HepG2 (cell line): ENCODE data around the gene PFKL. TPM values are rescaled to one million over a fixed set of nuclear protein-coding genes. Genes with fewer than 3 reads are reported as not detected.

Experiments
- ATAC-seq: fragments of 200-7000 bp; cut with Tn5 transposase; 3 replicates; pipeline ENCODE4 v1.9.1; 2020; ENCODE audit warnings: mild to moderate bottlenecking, moderate library complexity
- BruUV-seq: library from RNA; stranded (reverse); fragments of 400-500 nt; replicated peaks from 2 replicates; lab custom pipeline; 2021; lab: Mats Ljungman, UMichigan
- CTCF ChIA-PET: fragments of 300-600 bp; formaldehyde crosslinking; extraction: SDS; loops from one replicate; lab custom pipeline; 2021; ENCODE audit warnings: low total read pairs, inconsistent platforms, low intra/inter-chr PET ratio; lab: Yijun Ruan, JAX
- POLR2A ChIA-PET: fragments of 350-600 bp; sonication (Branson Sonifier 250); formaldehyde crosslinking; loops from one replicate; lab custom pipeline; 2020; ENCODE audit warnings: antibody characterized with exemption, inconsistent platforms; lab: Yijun Ruan, JAX
- DNase-seq: peaks from one replicate; pipeline ENCODE4 v3.0.0-alpha.2; 2015; ENCODE audit warnings: low spot score
- FAIRE-seq: peaks from 3 replicates; lab custom pipeline; 2011; peaks lifted over from hg19 to GRCh38; lab: Jason Lieb, UNC
- H2AFZ ChIP-seq: one replicate; pipeline ENCODE4 v1.6.1; 2011; ENCODE audit warnings: low read length, inconsistent platforms
- H3K27ac ChIP-seq: fragments of 300-600 bp; 3 replicates; pipeline ENCODE4 v1.8.0; 2011; ENCODE audit warnings: mixed run types, mild to moderate bottlenecking, mixed read lengths, low read length, inconsistent platforms; ENCODE audit not compliant: insufficient read depth; ENCODE audit errors: extremely low read length
- H3K27me3 ChIP-seq, 2 experiments: fragments of 200-600 bp in 1 of 2; 2 replicates in 1 of 2; 3 replicates in 1 of 2; pipeline versions ENCODE4 v1.6.0 to v1.8.0; 2011; ENCODE audit warnings: low read length in 2 of 2, mild to moderate bottlenecking in 2 of 2, moderate library complexity in 2 of 2, inconsistent platforms in 1 of 2; ENCODE audit not compliant: insufficient read depth in 2 of 2, control insufficient read depth in 1 of 2
- H3K36me3 ChIP-seq, 2 experiments: fragments of 200-600 bp in 1 of 2; replicated peaks in 1 of 2; 2 replicates in 1 of 2; 3 replicates in 1 of 2; pipeline versions ENCODE4 v1.5.1 to v1.8.0; 2011; ENCODE audit warnings: low read length in 2 of 2, inconsistent platforms in 1 of 2; ENCODE audit not compliant: insufficient read depth in 2 of 2, control insufficient read depth in 1 of 2
- H3K4me1 ChIP-seq: 2 replicates; pipeline ENCODE4 v1.5.1; 2012; ENCODE audit warnings: low read length, inconsistent platforms; ENCODE audit not compliant: insufficient read depth
- H3K4me2 ChIP-seq: 2 replicates; pipeline ENCODE4 v1.6.0; 2011; ENCODE audit warnings: low read depth, low read length, inconsistent platforms
- H3K4me3 ChIP-seq, 3 experiments: fragments of 200-600 bp in 1 of 3; sonication (generic), shearing (Covaris generic) in 1 of 3; replicated peaks in 1 of 3; 2 replicates each; pipeline ENCODE4 v1.5.1; 2011 to 2016; ENCODE audit warnings: low read length in 3 of 3, inconsistent platforms in 2 of 3, low read depth in 2 of 3, mild to moderate bottlenecking in 2 of 3, control low read depth in 1 of 3, mixed read lengths in 1 of 3; ENCODE audit not compliant: insufficient read depth in 1 of 3
- H3K79me2 ChIP-seq: one replicate; pipeline ENCODE4 v1.6.1; 2011; ENCODE audit warnings: low read length, inconsistent platforms; ENCODE audit not compliant: insufficient read depth
- H3K9ac ChIP-seq: 2 replicates; pipeline ENCODE4 v1.6.0; 2011; ENCODE audit warnings: mild to moderate bottlenecking, low read depth, low read length, inconsistent platforms; ENCODE audit not compliant: insufficient read depth
- H3K9me3 ChIP-seq: 2 replicates; pipeline ENCODE4 v1.5.1; 2012; ENCODE audit warnings: mild to moderate bottlenecking, low read length
- H4K20me1 ChIP-seq: 2 replicates; pipeline ENCODE4 v1.6.0; 2011; ENCODE audit warnings: inconsistent platforms, mild to moderate bottlenecking, low read length, moderate library complexity; ENCODE audit not compliant: insufficient read depth
- CHD2 ChIP-seq: IDR thresholded peaks from 2 replicates; pipeline ENCODE4 v1.6.1; 2011; ENCODE audit warnings: low read depth, low read length, improper control_type of control experiment
- FOXC1 ChIP-seq: sonication (generic); formaldehyde crosslinking; IDR thresholded peaks from 2 replicates; pipeline ENCODE4 v1.8.0; 2022; ENCODE audit warnings: mild to moderate bottlenecking, missing genetic modification reagents, borderline replicate concordance
- HNRNPUL1 ChIP-seq: fragments of 200-400 bp; formaldehyde crosslinking; IDR thresholded peaks from 2 replicates; pipeline ENCODE4 v1.6.1; 2017; ENCODE audit warnings: low read depth, mild to moderate bottlenecking, low read length, moderate library complexity
- MTA1 ChIP-seq: sonication (generic); formaldehyde crosslinking; IDR thresholded peaks from 2 replicates; pipeline ENCODE4 v1.4.0; 2020; ENCODE audit warnings: missing genetic modification reagents, mild to moderate bottlenecking, borderline replicate concordance
- NCOR1 ChIP-seq: fragments of 200-600 bp; sonication (generic); IDR thresholded peaks from 2 replicates; pipeline ENCODE4 v1.7.0; 2017; ENCODE audit warnings: antibody characterized with exemption, low read length, borderline replicate concordance
- PHB2 ChIP-seq: fragments of 450-650 bp; IDR thresholded peaks from 2 replicates; pipeline ENCODE4 v1.6.1; 2018; ENCODE audit not compliant: partially characterized antibody
- RFX5 ChIP-seq: IDR thresholded peaks from 2 replicates; pipeline ENCODE4 v1.6.1; 2011; ENCODE audit warnings: low read depth, low read length, improper control_type of control experiment
- TARDBP ChIP-seq: sonication (generic); formaldehyde crosslinking; IDR thresholded peaks from 2 replicates; pipeline ENCODE4 v1.8.0; 2022; ENCODE audit warnings: mild to moderate bottlenecking, missing genetic modification reagents
- ZBTB38 ChIP-seq: sonication (generic); formaldehyde crosslinking; IDR thresholded peaks from 2 replicates; pipeline ENCODE4 v1.5.1; 2020; ENCODE audit warnings: mild to moderate bottlenecking, missing genetic modification reagents
- ZBTB7A ChIP-seq: sonication (generic); formaldehyde crosslinking; IDR thresholded peaks from 2 replicates; pipeline ENCODE4 v1.8.0; 2022; ENCODE audit warnings: mild to moderate bottlenecking, missing genetic modification reagents
- ZNF280B ChIP-seq: sonication (generic); formaldehyde crosslinking; IDR thresholded peaks from 2 replicates; pipeline ENCODE4 v1.5.0; 2020; ENCODE audit warnings: missing genetic modification reagents, mild to moderate bottlenecking, borderline replicate concordance
- ZNF367 ChIP-seq: sonication (generic); formaldehyde crosslinking; IDR thresholded peaks from 2 replicates; pipeline ENCODE4 v1.4.0; 2020; ENCODE audit warnings: missing genetic modification reagents, borderline replicate concordance
- ZNF607 ChIP-seq: sonication (generic); formaldehyde crosslinking; IDR thresholded peaks from 2 replicates; pipeline ENCODE4 v1.5.1; 2020; ENCODE audit warnings: missing genetic modification reagents, mild to moderate bottlenecking, borderline replicate concordance
- WGBS: methylation state at CpG from one replicate; pipeline ENCODE4 v1.1.6; 2017; ENCODE audit warnings: low lambda C conversion rate; 5-methylcytosine and 5-hydroxymethylcytosine counted together
- in situ Hi-C: cut with HindIII; loops from 2 replicates; pipeline ENCODE4 v1.10.0; 2017; ENCODE audit warnings: low pct_unique_long_range_greater_than_20kb; ENCODE audit not compliant: extremely low pct_ligation_motif_present
- intact Hi-C: fragments of 100-400 bp; cut with micrococcal nuclease; formaldehyde crosslinking; loops from one replicate; pipeline ENCODE4 v1.10.0; 2022; ENCODE audit not compliant: unreplicated experiment
- polyA plus RNA-seq, 8 experiments: library from polyadenylated mRNA; depleted of rRNA in 3 of 8; stranded (reverse) in 7 of 8; unstranded in 1 of 8; fragments of >200 nt; fragmentation: Illumina TruSeq in 4 of 8; extraction: Trizol in 4 of 8; gene quantifications; 2 replicates each; pipeline versions ENCODE4 v1.2.1 to v1.2.3, GENCODE V29; 2011 to 2016; ENCODE audit warnings: low read depth in 4 of 8, missing spikeins in 1 of 8, mixed read lengths in 1 of 8; ENCODE audit not compliant: insufficient read depth in 1 of 8
- total RNA-seq, 5 experiments: library from RNA; depleted of rRNA; stranded (reverse); fragments of >200 nt; fragmentation: Illumina TruSeq; extraction: Trizol; gene quantifications; 2 replicates each; pipeline ENCODE4 v1.2.3, GENCODE V29; 2016; ENCODE audit warnings: low read depth in 1 of 5
- TF ChIP-seq, protein P1 (sequence below): sonication (generic); formaldehyde crosslinking; IDR thresholded peaks from 2 replicates; pipeline ENCODE4 v1.8.1; 2023; ENCODE audit warnings: mild to moderate bottlenecking, missing genetic modification reagents
- TF ChIP-seq, protein P2 (sequence below): sonication (generic); formaldehyde crosslinking; IDR thresholded peaks from 2 replicates; pipeline ENCODE4 v1.5.0; 2020; ENCODE audit warnings: mild to moderate bottlenecking, missing genetic modification reagents, moderate library complexity
- TF ChIP-seq, protein P3 (sequence below): sonication (generic); formaldehyde crosslinking; IDR thresholded peaks from 2 replicates; pipeline ENCODE4 v1.4.0; 2020; ENCODE audit warnings: missing genetic modification reagents

PFKL gene
- total and polyA plus RNA-seq, 2 of the 13 experiments (the other 11 are each of a cell fraction or from before 2014, with no cell fraction given) = 92.8 to 106 TPM

DNA sequence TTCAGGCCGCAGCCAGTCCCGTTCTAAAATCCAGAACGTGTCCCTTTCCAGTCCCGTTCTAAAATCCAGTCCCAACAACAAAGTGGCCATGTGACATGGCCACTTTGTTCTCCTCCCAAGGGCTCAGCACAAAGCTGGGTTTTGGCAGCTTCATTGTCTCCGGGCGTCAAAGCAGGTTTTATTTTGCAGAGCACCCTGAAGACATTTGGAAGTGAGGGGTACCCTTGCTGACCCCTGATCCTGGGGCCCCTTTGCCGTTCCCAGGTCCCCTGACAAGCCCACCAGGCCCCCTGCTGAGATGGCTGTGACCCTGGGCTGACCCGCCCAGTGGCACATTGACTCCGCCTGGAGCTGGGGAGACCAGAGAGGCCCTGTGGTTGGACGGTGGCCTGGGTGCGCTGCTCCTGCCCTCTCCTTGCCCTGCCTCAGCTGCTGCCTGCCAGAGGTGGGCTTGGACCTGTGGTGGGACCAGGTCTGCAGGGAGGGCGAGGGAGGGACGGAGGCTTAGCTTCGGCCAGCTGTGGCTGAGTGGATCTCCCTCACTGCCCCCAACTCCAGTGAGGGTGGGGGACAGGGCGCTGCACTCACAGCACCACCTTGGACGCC is 4.3 kb downstream of the PFKL start (continued):
- no peak for TF ChIP-seq RFX5
- TF ChIP-seq ZBTB38 (CRISPR knock-in tag) = 0 out of 2 replicates have a peak, but pooled peaks have one; percentile 9
- 0 out of 2 replicates have a peak, but pooled peaks have one; percentile 20 for TF ChIP-seq ZNF607 (CRISPR knock-in tag)
- TF ChIP-seq ZNF280B (CRISPR knock-in tag) = peak; percentile 8; the same call in 1 of the 2 replicates
- 0 out of 2 replicates have a peak, but pooled peaks have one; percentile 65 for TF ChIP-seq ZBTB7A (CRISPR knock-in tag)
- no peak for TF ChIP-seq CHD2
- TF ChIP-seq PHB2 = no peak
- no peak for TF ChIP-seq HNRNPUL1
- TF ChIP-seq TARDBP (CRISPR knock-in tag) = no peak

DNA sequence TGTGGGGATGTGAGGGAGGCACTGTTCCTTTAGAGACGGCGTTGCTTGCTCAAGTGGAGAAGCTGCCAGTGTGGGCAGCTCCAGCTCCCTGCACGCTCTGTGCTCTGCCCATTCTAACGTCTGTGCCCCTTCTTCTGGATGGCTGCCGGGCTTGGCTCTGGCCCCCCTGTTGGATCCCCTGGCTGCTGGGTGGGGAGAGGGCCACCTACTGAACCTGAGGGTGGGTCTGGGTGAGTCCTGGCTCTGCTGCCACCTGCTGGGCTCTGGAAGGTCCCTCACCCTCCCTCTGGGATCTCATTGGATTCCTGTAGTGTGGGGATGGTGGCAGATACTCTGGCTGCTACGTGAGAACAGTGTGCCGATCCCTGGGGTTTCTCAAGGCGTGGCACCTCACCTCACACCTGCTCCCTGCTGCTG is 5.0 kb downstream of the PFKL start:
- Histone ChIP-seq H3K79me2 (peaks cover 31% of the 10 kb centered on the region), H3K36me3 (peaks cover 5 to 29% of the 10 kb centered on the region in 2 experiments; a peak in 4 of 5 replicates), H3K4me1 (peaks cover 48% of the 10 kb centered on the region), H3K9me3 (no peaks in the 10 kb centered on the region), H3K27me3 (no peaks in the 10 kb centered on the region), H4K20me1 (peaks cover 19% of the 10 kb centered on the region; the same call in 1 of the 2 replicates), H2AFZ (no peak overlapping the region), H3K4me3 (no peak overlapping the region), H3K27ac (peak overlapping the region; percentile 87), H3K9ac (no peak overlapping the region), H3K4me2 (peak overlapping the region; percentile 97)
- WGBS = 68% methylated on average over 3 of the region's 8 CpGs
- intact Hi-C loops (loop anchor here (10.0 kb wide), 1 partner anchor 180 kb away; no protein-coding TSS in a partner anchor), in situ Hi-C loops (loop anchor here (5.0 kb wide), 1 partner anchor 32 kb away; the partner anchor contains the start of gene CFAP410)
- POLR2A ChIA-PET = interaction anchor here (4.1 kb wide), 1 partner anchor 34 kb away, joined by 27 read pairs; the partner anchor contains the start of gene CFAP410
- CTCF ChIA-PET = no interaction called here
- ATAC-seq (peak; percentile 30), DNase-seq (peak; percentile 38), FAIRE-seq (peak; percentile 15)
- no TSS peak for BruUV-seq
- TF ChIP-seq, protein P1, sequence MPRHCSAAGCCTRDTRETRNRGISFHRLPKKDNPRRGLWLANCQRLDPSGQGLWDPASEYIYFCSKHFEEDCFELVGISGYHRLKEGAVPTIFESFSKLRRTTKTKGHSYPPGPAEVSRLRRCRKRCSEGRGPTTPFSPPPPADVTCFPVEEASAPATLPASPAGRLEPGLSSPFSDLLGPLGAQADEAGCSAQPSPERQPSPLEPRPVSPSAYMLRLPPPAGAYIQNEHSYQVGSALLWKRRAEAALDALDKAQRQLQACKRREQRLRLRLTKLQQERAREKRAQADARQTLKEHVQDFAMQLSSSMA = 0 out of 2 replicates have a peak, but pooled peaks have one; percentile 62
- TF ChIP-seq ZNF607 (CRISPR knock-in tag) (no peak), ZNF367 (CRISPR knock-in tag) (no peak), MTA1 (0 out of 2 replicates have a peak, but pooled peaks have one; percentile 28), NCOR1 (no peak), FOXC1 (no peak)
- TF ChIP-seq, protein P2, sequence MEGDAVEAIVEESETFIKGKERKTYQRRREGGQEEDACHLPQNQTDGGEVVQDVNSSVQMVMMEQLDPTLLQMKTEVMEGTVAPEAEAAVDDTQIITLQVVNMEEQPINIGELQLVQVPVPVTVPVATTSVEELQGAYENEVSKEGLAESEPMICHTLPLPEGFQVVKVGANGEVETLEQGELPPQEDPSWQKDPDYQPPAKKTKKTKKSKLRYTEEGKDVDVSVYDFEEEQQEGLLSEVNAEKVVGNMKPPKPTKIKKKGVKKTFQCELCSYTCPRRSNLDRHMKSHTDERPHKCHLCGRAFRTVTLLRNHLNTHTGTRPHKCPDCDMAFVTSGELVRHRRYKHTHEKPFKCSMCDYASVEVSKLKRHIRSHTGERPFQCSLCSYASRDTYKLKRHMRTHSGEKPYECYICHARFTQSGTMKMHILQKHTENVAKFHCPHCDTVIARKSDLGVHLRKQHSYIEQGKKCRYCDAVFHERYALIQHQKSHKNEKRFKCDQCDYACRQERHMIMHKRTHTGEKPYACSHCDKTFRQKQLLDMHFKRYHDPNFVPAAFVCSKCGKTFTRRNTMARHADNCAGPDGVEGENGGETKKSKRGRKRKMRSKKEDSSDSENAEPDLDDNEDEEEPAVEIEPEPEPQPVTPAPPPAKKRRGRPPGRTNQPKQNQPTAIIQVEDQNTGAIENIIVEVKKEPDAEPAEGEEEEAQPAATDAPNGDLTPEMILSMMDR = peak; percentile 82
- TF ChIP-seq, protein P3, sequence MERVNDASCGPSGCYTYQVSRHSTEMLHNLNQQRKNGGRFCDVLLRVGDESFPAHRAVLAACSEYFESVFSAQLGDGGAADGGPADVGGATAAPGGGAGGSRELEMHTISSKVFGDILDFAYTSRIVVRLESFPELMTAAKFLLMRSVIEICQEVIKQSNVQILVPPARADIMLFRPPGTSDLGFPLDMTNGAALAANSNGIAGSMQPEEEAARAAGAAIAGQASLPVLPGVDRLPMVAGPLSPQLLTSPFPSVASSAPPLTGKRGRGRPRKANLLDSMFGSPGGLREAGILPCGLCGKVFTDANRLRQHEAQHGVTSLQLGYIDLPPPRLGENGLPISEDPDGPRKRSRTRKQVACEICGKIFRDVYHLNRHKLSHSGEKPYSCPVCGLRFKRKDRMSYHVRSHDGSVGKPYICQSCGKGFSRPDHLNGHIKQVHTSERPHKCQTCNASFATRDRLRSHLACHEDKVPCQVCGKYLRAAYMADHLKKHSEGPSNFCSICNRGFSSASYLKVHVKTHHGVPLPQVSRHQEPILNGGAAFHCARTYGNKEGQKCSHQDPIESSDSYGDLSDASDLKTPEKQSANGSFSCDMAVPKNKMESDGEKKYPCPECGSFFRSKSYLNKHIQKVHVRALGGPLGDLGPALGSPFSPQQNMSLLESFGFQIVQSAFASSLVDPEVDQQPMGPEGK (CRISPR knock-in tag) = peak; percentile 49; the same call in 1 of the 2 replicates
